NB4 (cell line): Measurements from ENCODE around the gene PHACTR2.

Source experiments
- DNase-seq: peaks from one replicate; pipeline ENCODE4 v3.0.0; 2010; ENCODE audit warnings: low read depth
- H3K4me3 ChIP-seq: one replicate; pipeline ENCODE4 v1.5.1; 2011; ENCODE audit warnings: mild to moderate bottlenecking, low read depth, low read length, moderate library complexity
- MYC ChIP-seq: IDR thresholded peaks from 2 replicates; pipeline ENCODE4 v1.6.1; 2011; ENCODE audit warnings: low read depth, low read length
- POLR2A ChIP-seq: IDR thresholded peaks from 2 replicates; pipeline ENCODE4 v1.6.1; 2011; ENCODE audit warnings: mild to moderate bottlenecking; ENCODE audit not compliant: insufficient read length; ENCODE audit errors: extremely low read depth
- TF ChIP-seq, protein P1 (sequence below): IDR thresholded peaks from 2 replicates; pipeline ENCODE4 v1.6.1; 2011; ENCODE audit warnings: low read depth, low read length
- TF ChIP-seq, protein P2 (sequence below): IDR thresholded peaks from one replicate; pipeline ENCODE4 v1.5.1; 2012; ENCODE audit warnings: low read depth, low read length

Gene PHACTR2

DNA sequence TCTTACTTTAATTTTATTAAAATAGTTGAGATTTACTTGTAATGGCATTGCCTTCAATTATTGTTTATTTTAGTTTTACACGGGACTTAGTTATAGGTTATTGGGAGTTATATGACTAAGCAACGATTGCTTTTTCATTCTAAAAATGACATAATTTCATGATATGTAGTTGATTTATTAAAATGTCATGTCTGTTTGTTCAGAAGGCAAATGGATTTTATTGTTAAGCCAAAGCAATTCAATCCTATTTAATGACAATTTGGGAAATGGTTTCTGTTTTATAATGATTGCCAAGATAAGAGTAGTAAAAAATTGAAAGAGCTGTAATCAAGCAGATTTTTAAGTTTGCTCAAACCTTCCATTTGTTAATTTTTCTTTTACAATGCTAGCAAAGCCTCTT lies 74.7 kb downstream of the PHACTR2 start:
- no peak overlapping the region for H3K4me3 ChIP-seq
- DNase-seq = no peak
- TF ChIP-seq MYC (no peak), POLR2A (no peak)
- TF ChIP-seq, protein P1, sequence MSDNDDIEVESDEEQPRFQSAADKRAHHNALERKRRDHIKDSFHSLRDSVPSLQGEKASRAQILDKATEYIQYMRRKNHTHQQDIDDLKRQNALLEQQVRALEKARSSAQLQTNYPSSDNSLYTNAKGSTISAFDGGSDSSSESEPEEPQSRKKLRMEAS = no peak
- TF ChIP-seq, protein P2, sequence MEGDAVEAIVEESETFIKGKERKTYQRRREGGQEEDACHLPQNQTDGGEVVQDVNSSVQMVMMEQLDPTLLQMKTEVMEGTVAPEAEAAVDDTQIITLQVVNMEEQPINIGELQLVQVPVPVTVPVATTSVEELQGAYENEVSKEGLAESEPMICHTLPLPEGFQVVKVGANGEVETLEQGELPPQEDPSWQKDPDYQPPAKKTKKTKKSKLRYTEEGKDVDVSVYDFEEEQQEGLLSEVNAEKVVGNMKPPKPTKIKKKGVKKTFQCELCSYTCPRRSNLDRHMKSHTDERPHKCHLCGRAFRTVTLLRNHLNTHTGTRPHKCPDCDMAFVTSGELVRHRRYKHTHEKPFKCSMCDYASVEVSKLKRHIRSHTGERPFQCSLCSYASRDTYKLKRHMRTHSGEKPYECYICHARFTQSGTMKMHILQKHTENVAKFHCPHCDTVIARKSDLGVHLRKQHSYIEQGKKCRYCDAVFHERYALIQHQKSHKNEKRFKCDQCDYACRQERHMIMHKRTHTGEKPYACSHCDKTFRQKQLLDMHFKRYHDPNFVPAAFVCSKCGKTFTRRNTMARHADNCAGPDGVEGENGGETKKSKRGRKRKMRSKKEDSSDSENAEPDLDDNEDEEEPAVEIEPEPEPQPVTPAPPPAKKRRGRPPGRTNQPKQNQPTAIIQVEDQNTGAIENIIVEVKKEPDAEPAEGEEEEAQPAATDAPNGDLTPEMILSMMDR = no peak

DNA sequence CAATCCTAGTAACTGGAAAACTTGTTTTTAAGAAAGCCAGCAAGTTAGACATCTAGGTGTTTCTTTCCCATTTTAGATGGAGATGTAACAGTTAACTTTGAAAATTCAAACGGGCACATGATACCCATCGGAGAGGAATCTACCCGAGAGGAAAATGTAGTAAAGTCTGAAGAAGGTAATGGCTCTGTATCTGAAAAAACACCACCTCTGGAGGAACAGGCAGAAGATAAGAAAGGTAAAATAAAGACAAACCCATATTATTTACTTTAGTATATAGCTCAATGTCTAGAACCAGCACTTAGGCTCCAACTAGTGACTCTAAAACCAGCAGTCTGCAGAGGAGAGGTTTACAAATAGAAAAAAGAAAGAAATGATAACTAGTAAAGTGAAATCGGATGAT lies 75.9 kb downstream of the PHACTR2 start:
- TF ChIP-seq, protein P1 = no peak
- H3K4me3 ChIP-seq = no peak overlapping the region
- DNase-seq = no peak

DNA sequence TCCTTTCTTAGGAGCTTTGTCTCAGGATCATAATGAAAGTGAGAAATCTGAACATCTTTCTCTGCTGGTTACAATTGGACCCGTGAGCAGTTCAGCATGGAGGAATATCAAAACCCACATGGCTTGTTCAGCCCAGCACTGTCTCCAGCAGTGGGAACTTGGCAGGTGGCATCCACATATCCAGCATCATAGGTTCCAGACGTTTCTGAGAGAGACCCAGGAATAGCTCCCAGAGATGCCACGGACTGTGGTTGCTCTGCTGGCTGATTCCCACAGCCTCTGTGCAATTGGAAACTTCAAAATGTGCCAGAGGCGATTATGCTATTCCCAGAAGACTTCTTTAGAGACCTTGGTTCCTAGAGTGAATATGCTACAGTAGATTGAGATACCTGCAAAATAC lies 76.4 kb downstream of the PHACTR2 start:
- DNase-seq = no peak
- H3K4me3 ChIP-seq = no peak overlapping the region
- TF ChIP-seq MYC = no peak

DNA sequence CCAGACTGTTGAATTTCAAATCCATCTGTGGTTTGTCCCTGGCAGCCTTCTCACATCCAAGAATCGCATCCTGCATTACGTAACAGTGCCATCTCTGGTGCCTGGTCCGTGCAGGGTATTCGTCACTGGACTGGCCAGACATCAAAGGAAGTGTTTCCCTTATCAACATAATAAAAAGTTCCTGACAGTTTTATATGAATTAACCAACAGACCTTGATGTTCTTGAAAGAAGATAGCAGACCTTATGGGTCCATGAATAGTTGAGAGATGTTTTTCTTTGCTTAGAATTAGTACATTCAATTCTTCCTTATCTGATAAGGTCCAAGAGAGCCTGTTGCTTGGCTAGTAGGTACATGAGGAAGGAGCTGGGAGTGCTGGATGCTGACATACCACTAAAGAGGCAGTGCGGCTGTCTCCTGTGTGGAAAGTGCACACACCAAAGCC lies 77.6 kb downstream of the PHACTR2 start:
- TF ChIP-seq, protein P1 = no peak
- TF ChIP-seq, protein P2 = no peak
- TF ChIP-seq MYC = no peak
- no peak for TF ChIP-seq POLR2A
- no peak overlapping the region for H3K4me3 ChIP-seq
- DNase-seq = no peak

DNA sequence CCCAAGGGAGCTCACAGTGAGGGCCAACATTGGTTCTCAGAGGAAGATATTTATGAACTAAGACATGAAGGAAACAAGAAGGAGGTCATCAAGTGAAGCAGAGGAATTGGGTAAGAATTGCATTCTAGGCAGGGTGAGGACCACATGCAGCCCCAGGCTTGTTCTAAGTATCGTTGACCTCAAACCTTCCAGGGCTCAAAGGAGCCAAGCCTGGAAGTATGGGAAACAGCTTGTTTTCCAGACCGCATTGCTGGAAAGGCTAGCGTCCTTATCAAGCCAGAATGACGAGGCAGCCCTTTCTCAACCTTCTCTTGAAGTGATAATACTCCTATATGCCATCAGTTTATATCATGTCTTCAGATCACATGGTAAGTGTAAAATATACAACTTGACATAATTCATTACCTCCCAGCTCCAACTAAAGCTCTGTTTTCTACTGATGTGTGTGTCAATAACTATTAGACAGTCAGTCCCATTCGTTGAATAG lies 79.6 kb downstream of the PHACTR2 start:
- no peak overlapping the region for H3K4me3 ChIP-seq
- no peak for DNase-seq
- TF ChIP-seq POLR2A (no peak), MYC (no peak)
- TF ChIP-seq, protein P2 = no peak
- TF ChIP-seq, protein P1 = no peak

DNA sequence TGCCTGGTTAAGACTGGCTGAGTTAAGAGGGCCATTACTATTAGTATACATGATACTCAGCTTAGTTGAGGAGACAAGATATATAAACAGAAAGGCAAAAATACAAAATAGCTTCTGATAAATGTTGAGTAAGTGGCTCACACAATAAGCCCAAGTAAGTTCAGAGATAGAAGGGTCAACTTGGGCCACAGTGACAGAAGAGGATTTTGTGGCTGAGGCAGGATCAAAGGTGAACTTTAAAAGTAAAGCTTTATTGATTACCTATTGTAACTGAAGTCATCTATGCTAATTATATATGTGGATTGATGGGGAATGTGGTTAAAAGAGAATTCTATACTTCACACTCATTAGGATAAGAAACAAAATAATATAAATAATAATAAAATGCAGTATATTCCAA lies 80.8 kb downstream of the PHACTR2 start:
- no peak for DNase-seq
- no peak overlapping the region for H3K4me3 ChIP-seq
- no peak for TF ChIP-seq MYC
- TF ChIP-seq POLR2A = no peak
- TF ChIP-seq, protein P1 = no peak
- TF ChIP-seq, protein P2 = no peak

DNA sequence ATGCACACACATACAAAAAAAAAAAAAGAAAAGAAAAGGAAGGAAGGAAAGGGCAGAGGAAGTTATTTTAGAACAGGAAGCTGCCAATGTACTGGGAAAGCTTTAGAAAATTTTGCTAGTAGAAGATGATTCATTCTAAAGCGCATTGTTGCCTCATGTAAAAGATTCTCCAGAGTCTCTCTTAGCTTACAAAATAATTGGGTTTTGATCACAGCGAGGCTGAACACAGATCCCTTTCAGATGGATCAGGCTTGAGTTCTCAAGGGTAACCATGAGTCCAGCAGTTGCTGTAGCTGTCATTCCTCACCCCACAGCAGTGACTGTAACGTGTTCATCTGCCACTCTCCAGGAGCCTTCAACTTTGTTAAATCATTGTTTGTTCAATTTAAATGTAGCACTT lies 81.9 kb downstream of the PHACTR2 start:
- no peak overlapping the region for H3K4me3 ChIP-seq
- TF ChIP-seq MYC = no peak
- TF ChIP-seq, protein P2 = no peak
- no peak for DNase-seq
